Trophoblast cell (in vitro differentiated cells and primary cell): ENCODE data around the gene DNAAF9.
"Not testable (repeated sequence)": the region's sequence is repeated elsewhere in the genome, so short reads cannot be mapped to it uniquely, and the experiment has no call there.

ENCODE experiments used
- DNase-seq, 2 donors: peaks; one replicate each; pipeline ENCODE4 v3.0.0-alpha.2; 2016
- H2AFZ ChIP-seq: 2 replicates; pipeline ENCODE4 v1.6.1; 2013; ENCODE audit warnings: low read length, moderate library complexity, mild to moderate bottlenecking; ENCODE audit not compliant: insufficient read depth, poor library complexity
- H2AK5ac ChIP-seq: 2 replicates; pipeline ENCODE4 v1.6.1; 2013; ENCODE audit warnings: mild to moderate bottlenecking, low read length
- H2BK120ac ChIP-seq: 2 replicates; pipeline ENCODE4 v1.6.1; 2013; ENCODE audit warnings: low read length, mild to moderate bottlenecking, moderate library complexity; ENCODE audit not compliant: insufficient read depth, poor library complexity
- H2BK12ac ChIP-seq: 2 replicates; pipeline ENCODE4 v1.6.1; 2013; ENCODE audit warnings: mild to moderate bottlenecking, low read length, moderate library complexity
- H2BK5ac ChIP-seq: 2 replicates; pipeline ENCODE4 v1.6.1; 2013; ENCODE audit warnings: low read length, low read depth, moderate library complexity, mild to moderate bottlenecking; ENCODE audit not compliant: poor library complexity
- H3K14ac ChIP-seq: 2 replicates; pipeline ENCODE4 v1.6.1; 2013; ENCODE audit warnings: mild to moderate bottlenecking, low read length
- H3K18ac ChIP-seq: 2 replicates; pipeline ENCODE4 v1.6.1; 2013; ENCODE audit warnings: mild to moderate bottlenecking, low read length
- H3K23ac ChIP-seq: 2 replicates; pipeline ENCODE4 v1.6.1; 2013; ENCODE audit warnings: low read length
- H3K27ac ChIP-seq: 2 replicates; pipeline ENCODE4 v1.5.1; 2013; ENCODE audit warnings: low read depth, mild to moderate bottlenecking, inconsistent platforms, low read length, moderate library complexity
- H3K27me3 ChIP-seq: 2 replicates; pipeline ENCODE4 v1.6.1; 2013; ENCODE audit warnings: inconsistent platforms, mild to moderate bottlenecking, low read length, moderate library complexity; ENCODE audit not compliant: insufficient read depth
- H3K36me3 ChIP-seq, 2 experiments: 1 replicate in 1 of 2; 2 replicates in 1 of 2; pipeline ENCODE4 v1.6.1; 2013; ENCODE audit warnings: low read length in 2 of 2, mild to moderate bottlenecking in 2 of 2, moderate library complexity in 1 of 2; ENCODE audit not compliant: insufficient read depth in 2 of 2, control insufficient read depth in 1 of 2
- H3K4ac ChIP-seq: 2 replicates; pipeline ENCODE4 v1.6.1; 2013; ENCODE audit warnings: low read depth, mild to moderate bottlenecking, low read length, moderate library complexity
- H3K4me1 ChIP-seq, 2 experiments: 1 replicate in 1 of 2; 2 replicates in 1 of 2; pipeline ENCODE4 v1.6.1; 2013; ENCODE audit warnings: low read length in 2 of 2, mild to moderate bottlenecking in 2 of 2, moderate library complexity in 1 of 2; ENCODE audit not compliant: insufficient read depth in 2 of 2, control insufficient read depth in 1 of 2
- H3K4me2 ChIP-seq: 2 replicates; pipeline ENCODE4 v1.6.1; 2013; ENCODE audit warnings: inconsistent platforms, mild to moderate bottlenecking, low read length, moderate library complexity
- H3K4me3 ChIP-seq: 2 replicates; pipeline ENCODE4 v1.5.1; 2013; ENCODE audit warnings: mild to moderate bottlenecking, low read depth, low read length, inconsistent platforms
- H3K79me1 ChIP-seq: one replicate; pipeline ENCODE4 v1.6.1; 2013; ENCODE audit warnings: low read length
- H3K79me2 ChIP-seq: 2 replicates; pipeline ENCODE4 v1.6.1; 2013; ENCODE audit warnings: low read length, mild to moderate bottlenecking; ENCODE audit not compliant: control insufficient read depth, insufficient read depth, poor library complexity
- H3K9ac ChIP-seq: 2 replicates; pipeline ENCODE4 v1.6.1; 2013; ENCODE audit warnings: mild to moderate bottlenecking, low read length
- H3K9me3 ChIP-seq: 2 replicates; pipeline ENCODE4 v1.6.1; 2013; ENCODE audit warnings: low read depth, mild to moderate bottlenecking, control low read depth, inconsistent platforms, low read length; ENCODE audit not compliant: insufficient read depth
- H4K12ac ChIP-seq: 2 replicates; pipeline ENCODE4 v1.6.1; 2013; ENCODE audit warnings: low read depth, mild to moderate bottlenecking, low read length, moderate library complexity
- H4K8ac ChIP-seq: 2 replicates; pipeline ENCODE4 v1.6.1; 2013; ENCODE audit warnings: low read depth, mild to moderate bottlenecking, low read length, moderate library complexity
- H4K91ac ChIP-seq: one replicate; pipeline ENCODE4 v1.6.1; 2013; ENCODE audit warnings: low read depth, mild to moderate bottlenecking, low read length, moderate library complexity
- WGBS: extraction: QIAGEN DNeasy Blood & Tissue Kit; methylation state at CpG from one replicate; pipeline ENCODE4 v1.1.7; 2013; ENCODE audit warnings: missing lambda C conversion rate; ENCODE audit not compliant: insufficient read length, insufficient coverage; ENCODE audit errors: extremely low coverage; 5-methylcytosine and 5-hydroxymethylcytosine counted together

DNAAF9 gene

GRCh38 chr20:3421985-3422384 is 14.5 kb upstream of the DNAAF9 start:
- no peak overlapping the region for H3K23ac ChIP-seq
- no peak overlapping the region for H2BK120ac ChIP-seq
- H3K27me3 ChIP-seq, result no peaks in the 10 kb centered on the region
- H3K4me2 ChIP-seq, result no peak overlapping the region
- no peak overlapping the region for H2AFZ ChIP-seq
- H4K12ac ChIP-seq, result no peak overlapping the region
- no peaks in the 10 kb centered on the region for H3K79me2 ChIP-seq
- no peak overlapping the region for H4K91ac ChIP-seq
- H3K18ac ChIP-seq, result no peak overlapping the region
- no peaks in the 10 kb centered on the region for H3K4me1 ChIP-seq
- H3K9ac ChIP-seq, result no peak overlapping the region
- H3K36me3 ChIP-seq, result no peaks in the 10 kb centered on the region
- H2BK12ac ChIP-seq, result no peak overlapping the region
- H3K79me1 ChIP-seq, result no peaks in the 10 kb centered on the region
- H2AK5ac ChIP-seq, result no peak overlapping the region
- no peak overlapping the region for H4K8ac ChIP-seq
- H3K4ac ChIP-seq, result no peak overlapping the region
- H3K27ac ChIP-seq, result no peak overlapping the region
- H3K4me3 ChIP-seq, result no peak overlapping the region
- no peak overlapping the region for H2BK5ac ChIP-seq
- no peaks in the 10 kb centered on the region for H3K9me3 ChIP-seq
- no CpG with 5 or more reads among the region's 6 CpGs for WGBS
- no peak overlapping the region for H3K14ac ChIP-seq
- DNase-seq, result no peak

GRCh38 chr20:3420211-3420707 is 12.8 kb upstream of the DNAAF9 start:
- Histone ChIP-seq H3K18ac (no peak overlapping the region), H3K79me2 (no peaks in the 10 kb centered on the region), H3K27me3 (no peaks in the 10 kb centered on the region), H4K12ac (no peak overlapping the region), H3K4me1 (no peaks in the 10 kb centered on the region), H3K4ac (no peak overlapping the region), H4K91ac (no peak overlapping the region), H3K4me2 (no peak overlapping the region), H3K9me3 (peaks cover 2% of the 10 kb centered on the region), H3K9ac (no peak overlapping the region), H2BK120ac (no peak overlapping the region), H3K14ac (no peak overlapping the region), H2AFZ (no peak overlapping the region), H3K79me1 (no peaks in the 10 kb centered on the region), H2BK5ac (no peak overlapping the region), H3K23ac (no peak overlapping the region), H3K4me3 (no peak overlapping the region), H2AK5ac (no peak overlapping the region), H4K8ac (no peak overlapping the region), H3K27ac (no peak overlapping the region), H2BK12ac (no peak overlapping the region), H3K36me3 (no peaks in the 10 kb centered on the region)
- WGBS, result no CpG with 5 or more reads among the region's 3 CpGs
- DNase-seq, result peak in 1 of 2 donors; percentile 31

- not testable (repeated sequence) for DNase-seq, H4K8ac ChIP-seq, H3K79me2 ChIP-seq, H2BK12ac ChIP-seq, H2AK5ac ChIP-seq, H3K4ac ChIP-seq, H2BK5ac ChIP-seq, H4K91ac ChIP-seq, H3K27me3 ChIP-seq, H3K9ac ChIP-seq, H3K4me1 ChIP-seq, H3K27ac ChIP-seq, H3K36me3 ChIP-seq, H3K9me3 ChIP-seq, H3K79me1 ChIP-seq, H2AFZ ChIP-seq, H4K12ac ChIP-seq, H3K18ac ChIP-seq, H3K4me3 ChIP-seq, H3K4me2 ChIP-seq, H3K14ac ChIP-seq, H2BK120ac ChIP-seq, H3K23ac ChIP-seq
- WGBS, result no CpG with 5 or more reads among the region's 1 CpG
Observed at GRCh38 chr20:3418161-3418560, 10.7 kb upstream of the DNAAF9 start.

- Histone ChIP-seq H3K4ac (no peak overlapping the region), H3K79me2 (no peaks in the 10 kb centered on the region), H2BK120ac (no peak overlapping the region), H4K12ac (no peak overlapping the region), H3K27ac (no peak overlapping the region), H3K14ac (no peak overlapping the region), H3K4me1 (no peaks in the 10 kb centered on the region), H4K91ac (no peak overlapping the region), H2BK12ac (no peak overlapping the region), H2AK5ac (no peak overlapping the region), H3K9ac (no peak overlapping the region), H4K8ac (no peak overlapping the region), H3K4me2 (no peak overlapping the region), H2BK5ac (no peak overlapping the region), H3K79me1 (no peaks in the 10 kb centered on the region), H3K4me3 (no peak overlapping the region), H3K27me3 (no peaks in the 10 kb centered on the region), H3K36me3 (no peaks in the 10 kb centered on the region), H2AFZ (no peak overlapping the region), H3K9me3 (peaks cover 2% of the 10 kb centered on the region), H3K18ac (no peak overlapping the region), H3K23ac (no peak overlapping the region)
- WGBS, result no CpG with 5 or more reads among the region's 2 CpGs
- no peak for DNase-seq
Observed at GRCh38 chr20:3414122-3414521, 6.7 kb upstream of the DNAAF9 start.
